HEK293 (cell line): Measurements from ENCODE around the gene TXNRD2.

ENCODE experiments used
- TF ChIP-seq, protein P1 (sequence below): sonication (generic); formaldehyde crosslinking; IDR thresholded peaks from 2 replicates; pipeline ENCODE4 v1.8.1; 2022; ENCODE audit warnings: mild to moderate bottlenecking, moderate library complexity, missing genetic modification reagents
- TF ChIP-seq, protein P2 (sequence below): fragments of 450-650 bp; formaldehyde crosslinking; IDR thresholded peaks from 2 replicates; pipeline ENCODE4 v1.5.1; 2016; ENCODE audit warnings: missing biosample characterization, missing genetic modification characterization

DNA sequence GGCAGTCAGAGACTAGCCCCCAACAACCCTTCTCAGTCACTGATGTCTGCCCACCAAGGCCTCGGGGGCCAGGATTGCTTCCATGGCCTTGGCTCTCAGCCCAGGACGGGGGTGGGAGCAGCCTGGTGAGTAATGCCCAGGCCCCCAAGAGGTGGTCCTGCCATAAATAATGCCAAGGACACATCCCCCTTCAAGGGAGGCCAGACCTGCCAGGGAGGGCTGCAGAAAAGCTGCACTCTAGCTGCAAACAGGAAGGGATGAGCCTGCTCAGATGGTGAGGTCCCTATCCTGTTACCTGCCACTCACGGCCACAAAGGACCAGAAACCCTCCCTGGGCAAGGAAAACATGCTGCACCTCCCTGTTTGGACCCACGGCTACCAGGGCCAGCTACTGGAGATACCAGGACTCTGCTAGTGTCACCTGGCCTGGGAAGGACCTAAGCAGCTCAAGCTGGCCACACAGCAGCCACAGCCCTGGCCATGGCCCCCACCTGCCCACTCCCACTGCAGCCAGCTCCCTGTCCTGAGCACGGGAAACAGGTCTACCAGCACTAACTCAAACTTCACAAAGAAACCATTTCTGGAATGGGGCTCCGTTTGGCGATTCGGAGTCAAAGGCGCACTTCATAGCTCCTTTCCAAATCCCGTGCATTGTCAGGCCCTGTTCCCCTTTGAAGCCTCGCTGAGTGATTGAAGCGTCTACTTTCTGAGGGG is 99.1 kb downstream of the TXNRD2 start:
- TF ChIP-seq, protein P1, sequence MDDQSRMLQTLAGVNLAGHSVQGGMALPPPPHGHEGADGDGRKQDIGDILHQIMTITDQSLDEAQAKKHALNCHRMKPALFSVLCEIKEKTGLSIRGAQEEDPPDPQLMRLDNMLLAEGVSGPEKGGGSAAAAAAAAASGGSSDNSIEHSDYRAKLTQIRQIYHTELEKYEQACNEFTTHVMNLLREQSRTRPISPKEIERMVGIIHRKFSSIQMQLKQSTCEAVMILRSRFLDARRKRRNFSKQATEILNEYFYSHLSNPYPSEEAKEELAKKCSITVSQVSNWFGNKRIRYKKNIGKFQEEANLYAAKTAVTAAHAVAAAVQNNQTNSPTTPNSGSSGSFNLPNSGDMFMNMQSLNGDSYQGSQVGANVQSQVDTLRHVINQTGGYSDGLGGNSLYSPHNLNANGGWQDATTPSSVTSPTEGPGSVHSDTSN (CRISPR knock-in tag), result no peak
- TF ChIP-seq, protein P2, sequence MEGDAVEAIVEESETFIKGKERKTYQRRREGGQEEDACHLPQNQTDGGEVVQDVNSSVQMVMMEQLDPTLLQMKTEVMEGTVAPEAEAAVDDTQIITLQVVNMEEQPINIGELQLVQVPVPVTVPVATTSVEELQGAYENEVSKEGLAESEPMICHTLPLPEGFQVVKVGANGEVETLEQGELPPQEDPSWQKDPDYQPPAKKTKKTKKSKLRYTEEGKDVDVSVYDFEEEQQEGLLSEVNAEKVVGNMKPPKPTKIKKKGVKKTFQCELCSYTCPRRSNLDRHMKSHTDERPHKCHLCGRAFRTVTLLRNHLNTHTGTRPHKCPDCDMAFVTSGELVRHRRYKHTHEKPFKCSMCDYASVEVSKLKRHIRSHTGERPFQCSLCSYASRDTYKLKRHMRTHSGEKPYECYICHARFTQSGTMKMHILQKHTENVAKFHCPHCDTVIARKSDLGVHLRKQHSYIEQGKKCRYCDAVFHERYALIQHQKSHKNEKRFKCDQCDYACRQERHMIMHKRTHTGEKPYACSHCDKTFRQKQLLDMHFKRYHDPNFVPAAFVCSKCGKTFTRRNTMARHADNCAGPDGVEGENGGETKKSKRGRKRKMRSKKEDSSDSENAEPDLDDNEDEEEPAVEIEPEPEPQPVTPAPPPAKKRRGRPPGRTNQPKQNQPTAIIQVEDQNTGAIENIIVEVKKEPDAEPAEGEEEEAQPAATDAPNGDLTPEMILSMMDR (tag by site-specific recombination), result no peak
